NCI-H1105 treated with DMSO at 0.1 percent for 48 hours (cell line): ENCODE results near the gene RNF141.

ENCODE experiments used
- DNase-seq: peaks from one replicate; lab custom pipeline; 2025; lab: John Stamatoyannopoulos, UW

RNF141 gene

DNA sequence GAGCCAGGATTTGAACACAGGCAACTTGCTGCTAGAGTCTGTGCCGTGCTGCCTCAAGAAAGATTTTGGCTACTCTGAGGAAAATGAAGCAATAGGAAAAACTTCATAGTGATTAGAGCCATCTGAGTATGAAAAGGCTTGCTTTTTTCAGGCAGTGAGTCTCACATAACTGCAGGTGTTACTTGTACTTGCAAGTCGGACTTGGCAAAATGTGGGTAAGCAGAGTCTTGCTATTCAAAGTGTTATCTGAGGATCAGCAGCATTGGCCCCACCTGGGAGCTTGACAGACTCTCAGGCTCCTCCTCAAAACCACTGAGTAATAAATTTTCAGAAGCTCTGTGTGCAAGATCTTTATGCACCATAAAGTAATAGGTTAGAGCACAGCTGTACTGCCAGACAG is 18.1 kb downstream of the RNF141 start:
- no peak for DNase-seq

DNA sequence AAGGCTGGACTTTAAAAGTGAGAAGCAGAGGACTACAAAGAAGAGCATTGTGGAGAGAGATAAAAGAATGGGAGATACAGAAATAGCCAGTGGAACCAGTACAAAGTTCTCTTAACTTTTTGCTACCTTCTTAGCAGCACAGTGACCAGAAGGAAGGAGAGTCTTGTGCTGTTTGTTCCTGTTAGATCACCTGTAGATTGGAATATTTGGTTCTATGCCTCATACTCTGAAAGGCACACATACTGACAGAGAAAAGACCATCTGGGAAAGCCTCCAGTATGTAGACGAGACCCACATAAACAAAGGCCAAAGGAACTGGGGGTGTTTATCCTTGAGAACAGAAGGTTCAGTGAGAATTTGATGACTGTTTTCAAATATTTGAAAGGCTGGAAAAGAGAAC is 18.7 kb downstream of the RNF141 start:
- DNase-seq = no peak

GRCh38 chr11:10520562-10520961 is 20.4 kb downstream of the RNF141 start:
- DNase-seq = no peak

- no peak for DNase-seq
Measured at GRCh38 chr11:10519630-10520029, 21.4 kb downstream of the RNF141 start.

DNA sequence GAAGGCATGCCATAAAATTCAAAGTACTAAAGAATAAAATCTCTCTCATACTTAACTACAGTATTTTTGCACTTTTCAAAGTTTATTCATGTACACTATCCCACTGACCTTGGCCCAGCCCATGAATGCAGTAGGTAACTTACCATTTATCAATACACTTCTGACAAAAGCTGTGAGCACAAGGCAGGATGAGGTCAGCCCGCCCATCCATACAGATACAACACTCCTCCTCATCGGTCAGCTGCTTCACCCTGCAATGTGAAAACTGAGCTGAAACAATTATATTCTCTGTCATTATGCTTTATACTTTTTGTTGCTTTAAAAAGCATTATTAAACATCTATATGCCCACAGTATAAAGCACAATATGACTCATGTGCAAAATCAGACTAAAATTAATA is 22.1 kb downstream of the RNF141 start:
- no peak for DNase-seq

DNA sequence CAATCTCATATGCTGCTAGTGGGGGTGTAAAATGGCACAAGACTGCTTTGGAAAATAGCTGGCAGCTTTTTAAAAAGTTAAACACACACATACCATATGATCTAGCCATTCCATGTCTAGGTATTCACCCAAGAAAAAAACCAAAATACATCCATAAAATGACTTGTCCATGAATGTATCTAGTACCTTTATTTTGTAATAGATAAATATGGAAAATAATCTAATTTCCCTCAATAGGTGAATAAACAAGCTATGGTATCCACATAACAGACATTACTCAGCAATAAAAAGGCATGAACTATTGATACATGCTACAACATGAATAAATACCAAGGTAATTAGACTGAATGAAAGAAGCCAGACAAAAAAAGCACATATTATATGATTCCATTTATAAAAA is 22.9 kb downstream of the RNF141 start:
- DNase-seq = no peak

DNA sequence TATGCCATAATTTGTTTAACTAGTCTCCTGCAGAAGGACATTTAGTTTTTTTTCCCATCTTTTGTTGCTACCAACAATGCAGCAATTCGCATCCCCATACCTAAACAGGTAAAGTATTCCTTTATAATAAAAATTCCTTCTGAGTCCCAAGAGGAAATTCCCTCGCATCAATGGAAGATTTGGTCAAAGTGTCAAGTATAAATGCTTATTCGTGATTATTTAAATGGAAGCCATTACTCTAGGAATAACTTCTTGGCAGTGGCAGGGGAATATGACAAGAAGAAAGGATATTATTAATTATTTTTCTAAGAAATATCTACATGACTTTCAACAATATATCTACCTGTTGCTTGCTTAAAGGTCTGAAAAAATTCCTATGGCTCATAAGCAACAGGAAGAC is 25.6 kb downstream of the RNF141 start:
- no peak for DNase-seq

DNA sequence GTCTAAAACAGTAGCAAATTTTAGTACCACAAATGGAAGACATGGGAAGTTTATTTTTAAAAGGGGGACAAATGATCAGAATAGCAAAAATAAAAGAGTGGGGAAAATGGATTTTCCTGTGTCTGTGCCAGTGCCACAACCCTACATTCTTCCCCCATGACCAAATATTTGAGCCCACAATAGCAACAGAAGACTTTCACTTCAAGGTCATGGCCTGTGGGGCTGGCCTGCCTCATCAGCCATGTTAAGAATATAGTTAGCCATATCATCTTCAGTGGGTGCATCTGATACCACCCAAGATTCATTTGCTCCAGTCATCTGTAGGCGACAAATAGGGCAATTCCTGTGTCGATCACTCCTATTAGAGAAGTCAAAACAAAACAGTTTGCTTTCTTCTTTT is 26.3 kb downstream of the RNF141 start:
- no peak for DNase-seq

DNA sequence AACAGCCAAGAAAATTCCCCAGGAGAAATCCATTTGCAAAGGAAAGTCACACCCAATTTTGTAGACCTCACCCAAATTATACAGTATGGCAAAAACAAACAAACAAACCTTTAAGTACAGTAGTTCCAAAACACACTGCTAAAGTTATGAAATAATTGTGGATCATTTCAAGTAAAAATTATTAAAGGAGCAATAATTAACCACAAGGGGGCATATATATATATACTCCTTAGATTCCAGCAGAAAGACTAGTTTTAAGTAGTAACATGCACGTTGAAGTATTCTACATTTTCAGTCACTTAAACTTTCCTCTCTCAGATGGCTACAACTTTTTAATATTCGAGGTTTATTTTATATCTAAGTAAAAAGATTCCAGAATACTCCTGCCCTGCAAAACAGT is 26.8 kb downstream of the RNF141 start:
- DNase-seq = no peak

DNA sequence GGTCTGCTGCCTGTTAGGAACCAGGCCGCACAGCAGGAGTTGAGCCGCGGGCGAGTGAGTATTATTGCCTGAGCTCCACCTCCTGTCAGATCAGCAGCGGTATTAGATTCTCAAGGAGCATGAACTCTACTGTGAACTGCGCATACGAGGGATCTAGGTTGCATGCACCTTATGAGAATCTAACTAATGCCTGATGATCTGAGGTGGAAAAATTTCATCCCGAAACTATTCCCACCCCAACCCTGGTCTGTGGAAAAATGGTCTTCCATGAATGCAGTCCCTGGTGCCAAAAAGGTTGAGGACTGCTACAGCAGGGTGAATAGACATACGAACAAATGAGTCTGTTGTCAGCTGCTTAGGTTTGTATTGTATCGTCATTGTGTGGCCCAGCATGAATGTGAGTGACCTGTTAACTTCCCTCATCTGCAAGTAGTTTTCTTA is 29.8 kb downstream of the RNF141 start:
- DNase-seq = no peak

DNA sequence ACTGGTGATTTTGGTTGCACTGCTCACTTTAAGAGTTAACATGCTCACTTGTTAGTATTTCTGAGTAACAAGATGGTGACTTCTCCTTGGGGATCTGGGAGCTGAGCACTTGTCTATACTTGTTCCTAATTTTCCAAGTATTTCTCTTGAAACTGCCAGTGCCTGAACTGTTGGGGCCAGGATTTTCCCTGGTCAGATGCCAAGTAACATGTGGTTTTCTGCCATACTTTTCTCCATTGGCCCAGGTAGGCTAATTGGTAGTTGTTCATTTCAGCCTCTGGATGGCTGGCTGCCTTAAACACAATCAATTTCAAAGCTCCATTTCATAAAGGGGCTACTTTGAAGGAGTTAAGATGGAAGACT is 35.0 kb downstream of the RNF141 start:
- DNase-seq = peak; percentile 44

- no peak for DNase-seq
Measured at GRCh38 chr11:10505278-10506007, 35.5 kb downstream of the RNF141 start.

DNA sequence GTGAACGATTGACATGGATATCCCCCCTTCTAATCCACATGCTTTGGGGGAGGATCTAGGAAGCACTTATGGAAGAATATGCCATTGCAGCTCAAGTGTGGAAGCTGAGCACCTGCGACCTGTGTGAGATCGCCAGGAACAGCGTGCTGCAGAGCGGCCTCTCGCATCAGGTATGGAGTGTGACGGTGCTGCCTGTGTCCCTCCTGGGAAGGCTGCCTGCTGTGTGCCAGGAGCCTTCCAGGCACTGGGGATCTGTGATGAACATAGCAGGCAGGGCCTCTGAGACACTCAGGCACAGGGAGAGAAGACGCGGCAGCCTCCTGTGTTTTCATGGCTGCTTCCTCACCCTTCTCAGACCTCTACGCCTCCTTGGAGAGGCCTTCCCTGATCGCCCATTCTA is 36.5 kb downstream of the RNF141 start:
- DNase-seq = no peak

DNA sequence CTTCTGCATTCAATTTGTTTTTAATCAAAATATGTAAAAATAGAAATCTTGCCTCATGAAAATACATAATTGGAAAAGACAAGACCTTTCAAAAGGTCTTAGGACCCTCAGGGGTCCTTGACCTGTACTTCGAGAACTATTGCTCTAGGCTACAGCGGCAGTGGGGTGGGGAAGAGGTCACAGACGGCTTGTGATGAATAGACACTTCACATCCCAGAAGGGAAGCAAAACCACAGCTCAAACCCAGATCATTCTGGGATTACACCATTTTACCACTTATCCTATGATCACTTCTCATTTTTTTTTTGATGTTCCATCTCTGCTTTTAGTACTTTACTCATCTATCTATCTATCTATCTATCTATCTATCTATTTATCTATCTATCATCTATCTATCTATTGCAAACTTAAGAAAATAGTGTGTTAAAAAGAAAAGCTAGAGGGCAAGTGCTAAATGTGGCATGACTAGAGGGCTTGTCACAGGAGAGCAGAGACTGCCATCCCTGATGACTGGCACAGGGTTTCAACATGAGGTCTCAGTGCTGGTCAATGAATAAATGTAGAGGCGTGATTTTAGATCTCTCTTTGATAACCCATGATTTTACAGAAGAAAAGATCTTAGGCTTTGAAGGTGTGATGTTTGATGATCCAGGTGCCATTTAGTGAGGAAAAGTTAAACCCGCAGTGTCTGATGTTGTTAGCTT is 37.1 kb downstream of the RNF141 start:
- no peak for DNase-seq

DNA sequence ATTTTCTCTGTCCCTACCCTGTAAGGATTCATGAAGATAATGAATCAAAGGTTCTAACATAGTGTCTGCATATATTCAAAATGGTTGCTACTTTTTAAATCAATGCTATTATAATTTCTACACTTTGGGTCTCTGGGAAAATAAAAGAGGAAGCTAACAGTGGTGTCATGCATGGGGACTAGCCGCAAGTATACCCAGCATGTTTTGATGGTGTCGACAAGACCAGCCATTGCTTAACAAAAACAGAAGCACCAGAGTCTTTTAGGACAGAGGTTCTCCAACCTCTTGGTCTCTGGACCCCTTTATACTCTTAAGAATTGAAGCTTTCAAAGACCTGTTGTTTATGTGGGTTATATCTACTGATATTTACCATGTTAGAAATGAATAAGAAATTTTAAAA is 37.8 kb downstream of the RNF141 start:
- no peak for DNase-seq

- no peak for DNase-seq
Measured at GRCh38 chr11:10502770-10503169, 38.2 kb downstream of the RNF141 start.

- DNase-seq = no peak
Measured at GRCh38 chr11:10502065-10502680, 38.8 kb downstream of the RNF141 start.

GRCh38 chr11:10500757-10501684 is 40.0 kb downstream of the RNF141 start:
- DNase-seq = no peak

GRCh38 chr11:10499874-10500601 is 40.9 kb downstream of the RNF141 start:
- DNase-seq = no peak

- no peak for DNase-seq
Measured at GRCh38 chr11:10499452-10499851, 41.5 kb downstream of the RNF141 start.

- no peak for DNase-seq
Measured at GRCh38 chr11:10498426-10499250, 42.3 kb downstream of the RNF141 start.
